Measurements from ENCODE around the gene KREMEN1.
A peak's percentile ranks its signal among the peaks of the same experiment; 100 is the strongest.
"Not testable (repeated sequence)": the region's sequence is repeated elsewhere in the genome, so short reads cannot be mapped to it uniquely, and the experiment has no call there.

Gene KREMEN1

DNA sequence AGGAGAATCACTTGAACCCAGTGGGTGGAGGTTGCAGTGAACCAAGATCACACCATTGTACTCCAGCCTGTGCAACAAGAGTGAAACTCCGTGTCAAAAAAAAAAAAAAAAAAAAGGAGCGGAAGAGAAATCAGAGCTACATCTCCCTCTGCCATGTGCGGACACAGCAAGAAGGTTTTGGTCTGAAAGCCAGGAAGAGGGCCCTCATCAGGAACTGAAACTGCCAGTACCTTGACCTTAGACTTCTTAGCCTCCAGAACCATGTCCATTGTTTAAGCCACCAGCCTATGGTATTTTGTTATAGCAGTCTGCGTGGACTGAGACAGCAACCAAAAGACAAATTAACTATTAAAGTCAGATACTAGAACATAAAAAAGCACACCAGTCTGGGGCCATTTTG is 41.6 kb downstream of the KREMEN1 start:
- no peak for TF ChIP-seq Cebpa-rat (IDR thresholded peaks at IDR 0.05)
- Histone ChIP-seq H3K27ac (no peak overlapping the region), H3K4me1 (no peaks in the 10 kb centered on the region), H3K27me3 (no peaks in the 10 kb centered on the region), H3K36me3 (no peaks in the 10 kb centered on the region), H3K4me2 (no peak overlapping the region), H3K4me3 (no peak overlapping the region), H3K9ac (no peak overlapping the region), H3K9me3 (replicated peaks in 1 of 11) (peaks cover 0 to 10% (median 8%) of the 10 kb centered on the region in 11 experiments; a peak in 10 of 22 replicates), H4K20me1 (no peaks in the 10 kb centered on the region)

DNA sequence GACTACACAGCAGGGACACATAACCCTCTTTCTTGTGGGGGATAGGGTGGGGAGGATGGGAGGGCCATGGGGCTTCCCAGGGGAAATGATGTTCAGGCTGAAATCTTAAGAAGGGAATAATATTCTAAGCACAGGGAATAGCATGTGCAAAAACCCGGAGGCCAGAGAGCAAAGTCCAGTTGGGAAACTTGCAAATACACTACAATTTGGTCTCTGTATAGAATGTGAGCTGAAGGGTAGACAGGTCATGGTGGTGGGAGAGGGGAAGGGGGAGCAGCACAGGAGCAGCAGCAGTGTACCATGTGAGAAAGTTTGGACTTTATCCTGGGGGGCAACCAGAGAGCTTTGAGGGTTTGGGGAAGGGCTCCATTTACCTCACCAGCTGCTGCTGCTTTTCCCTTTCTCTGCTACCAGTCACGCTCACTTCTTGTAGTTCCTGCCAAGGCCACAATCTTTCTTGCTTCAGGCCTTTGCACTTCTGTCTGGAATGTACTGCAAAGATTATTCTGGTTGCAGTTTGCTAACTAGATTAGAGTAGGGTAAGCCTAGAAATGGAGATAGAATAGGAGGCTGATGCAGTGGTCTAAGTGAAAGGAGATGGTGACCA is 43.0 kb downstream of the KREMEN1 start:
- Histone ChIP-seq H3K4me3 (no peak overlapping the region), H3K4me2 (no peak overlapping the region), H3K4me1 (no peaks in the 10 kb centered on the region), H3K36me3 (no peaks in the 10 kb centered on the region), H3K27me3 (no peaks in the 10 kb centered on the region), H3K9ac (no peak overlapping the region), H3K9me3 (replicated peaks in 1 of 11) (peaks cover 6 to 14% (median 8%) of the 10 kb centered on the region in 11 experiments; a peak in 13 of 22 replicates), H4K20me1 (no peaks in the 10 kb centered on the region), H3K27ac (no peak overlapping the region)
- TF ChIP-seq Cebpa-rat (IDR thresholded peaks at IDR 0.05): no peak

DNA sequence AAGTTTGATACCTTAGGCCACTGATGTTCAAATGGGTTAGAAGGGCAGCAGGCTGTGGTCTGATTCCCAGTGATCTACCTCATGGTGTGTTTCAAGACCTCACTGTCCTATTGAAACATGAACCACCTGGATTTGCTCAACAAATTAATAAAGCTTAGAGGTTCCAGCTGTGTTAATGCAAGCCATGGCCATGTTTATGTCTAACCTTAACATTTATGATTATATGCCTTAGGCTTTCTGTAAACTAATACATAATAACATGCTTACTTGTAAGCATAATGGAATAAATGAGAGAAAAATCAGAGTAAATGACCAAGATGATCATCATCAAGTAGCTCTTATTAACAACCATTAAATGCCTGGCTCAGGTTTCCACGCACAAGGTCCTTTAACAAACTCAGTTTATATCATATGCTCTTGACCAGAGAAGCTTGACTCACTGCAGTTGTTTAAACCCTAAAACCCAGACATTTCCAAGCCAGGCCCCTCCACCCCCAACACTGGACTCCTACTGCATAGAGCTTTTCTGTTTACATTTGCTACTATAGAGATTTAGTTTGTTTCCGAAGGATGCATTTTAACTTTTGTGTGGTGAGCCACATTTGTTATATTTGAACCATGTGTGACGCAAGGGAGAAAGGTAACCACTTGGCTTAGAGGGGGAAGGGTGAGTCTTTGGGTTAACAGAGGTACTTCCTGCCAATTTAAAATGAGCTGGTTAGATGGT is 43.7 kb downstream of the KREMEN1 start:
- Histone ChIP-seq H3K27ac (no peak overlapping the region), H3K36me3 (no peaks in the 10 kb centered on the region), H3K4me2 (no peak overlapping the region), H4K20me1 (no peaks in the 10 kb centered on the region), H3K27me3 (no peaks in the 10 kb centered on the region), H3K9ac (no peak overlapping the region), H3K4me3 (no peak overlapping the region), H3K4me1 (no peaks in the 10 kb centered on the region), H3K9me3 (replicated peaks in 1 of 11) (peaks cover 6 to 14% (median 8%) of the 10 kb centered on the region in 11 experiments; a peak in 13 of 22 replicates)
- TF ChIP-seq Cebpa-rat (IDR thresholded peaks at IDR 0.05): no peak

DNA sequence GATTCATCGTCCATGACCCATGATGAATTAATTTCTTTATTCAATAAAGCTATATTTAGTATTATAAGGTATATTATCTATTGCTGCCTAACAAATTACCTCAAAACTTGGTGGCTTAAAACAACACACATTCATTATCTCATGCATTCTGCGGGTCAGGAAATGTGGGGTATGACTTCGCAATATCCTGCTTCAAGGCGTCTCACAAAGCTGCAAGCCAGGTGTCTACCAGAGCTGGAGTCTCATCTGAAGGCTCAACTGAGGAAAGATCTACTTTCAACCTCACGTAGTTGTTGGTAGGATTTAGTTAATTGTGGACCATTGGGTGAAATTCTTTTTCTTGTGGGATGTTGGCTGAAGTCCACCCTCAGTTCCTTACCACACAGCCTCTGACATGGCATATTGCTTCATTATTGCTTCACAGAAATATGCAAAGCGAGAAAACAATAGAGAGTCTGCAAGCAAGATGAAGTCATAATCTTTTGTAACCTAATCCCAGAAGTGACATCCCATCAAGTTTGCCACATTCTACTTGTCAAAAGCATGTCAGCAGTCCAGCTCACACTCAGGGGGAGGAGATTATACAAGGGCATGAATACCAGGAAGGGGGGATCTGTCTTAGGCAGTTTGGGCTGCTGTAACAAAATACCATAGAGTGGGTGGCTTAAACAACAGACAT is 45.1 kb downstream of the KREMEN1 start:
- Histone ChIP-seq H3K4me3 (no peak overlapping the region), H3K9ac (no peak overlapping the region), H3K4me1 (no peaks in the 10 kb centered on the region), H3K27ac (no peak overlapping the region), H3K4me2 (no peak overlapping the region), H3K27me3 (no peaks in the 10 kb centered on the region), H3K9me3 (replicated peaks in 1 of 11) (peaks cover 6 to 14% (median 8%) of the 10 kb centered on the region in 11 experiments; a peak in 13 of 22 replicates), H3K36me3 (no peaks in the 10 kb centered on the region), H4K20me1 (no peaks in the 10 kb centered on the region)
- TF ChIP-seq Cebpa-rat (IDR thresholded peaks at IDR 0.05): peak in 2 of 11 experiments; percentile 22 to 54; a peak in 1 of 22 replicates

DNA sequence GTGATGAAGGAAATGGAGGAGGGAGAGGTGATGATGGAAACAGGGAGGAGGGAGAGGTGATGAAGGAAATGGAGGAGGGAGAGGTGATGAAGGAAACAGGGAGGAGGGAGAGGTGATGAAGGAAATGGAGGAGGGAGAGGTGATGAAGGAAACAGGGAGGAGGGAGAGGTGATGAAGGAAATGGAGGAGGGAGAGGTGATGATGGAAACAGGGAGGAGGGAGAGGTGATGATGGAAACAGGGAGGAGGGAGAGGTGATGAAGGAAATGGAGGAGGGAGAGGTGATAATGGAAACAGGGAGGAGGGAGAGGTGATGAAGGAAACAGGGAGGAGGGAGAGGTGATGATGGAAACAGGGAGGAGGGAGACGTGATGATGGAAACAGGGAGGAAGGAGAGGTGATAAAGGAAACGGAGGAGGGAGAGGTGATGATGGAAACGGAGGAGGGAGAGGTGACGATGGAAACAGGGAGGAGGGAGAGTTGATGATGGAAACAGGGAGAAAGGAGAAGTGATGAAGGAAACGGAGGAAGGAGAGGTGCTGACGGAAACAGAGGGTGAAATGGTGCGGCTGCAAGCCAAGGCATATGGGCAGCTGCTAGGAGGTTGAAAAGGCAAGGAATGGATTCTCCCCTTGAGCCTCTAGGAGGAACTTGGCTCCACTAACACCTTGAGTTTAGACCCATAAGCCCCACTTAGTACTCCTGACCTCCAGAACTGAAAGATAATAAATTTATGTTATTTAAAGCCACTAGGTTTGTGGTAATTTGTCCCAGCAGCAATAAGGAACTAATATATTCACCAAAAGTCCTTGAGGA is 47.5 kb downstream of the KREMEN1 start:
- not testable (repeated sequence) for H3K27me3 ChIP-seq, H4K20me1 ChIP-seq, H3K36me3 ChIP-seq, H3K9ac ChIP-seq, H3K4me1 ChIP-seq, H3K27ac ChIP-seq, H3K4me2 ChIP-seq, H3K4me3 ChIP-seq
- peaks cover 6 to 14% (median 8%) of the 10 kb centered on the region in 11 experiments; a peak in 13 of 22 replicates for H3K9me3 ChIP-seq (replicated peaks in 1 of 11)

DNA sequence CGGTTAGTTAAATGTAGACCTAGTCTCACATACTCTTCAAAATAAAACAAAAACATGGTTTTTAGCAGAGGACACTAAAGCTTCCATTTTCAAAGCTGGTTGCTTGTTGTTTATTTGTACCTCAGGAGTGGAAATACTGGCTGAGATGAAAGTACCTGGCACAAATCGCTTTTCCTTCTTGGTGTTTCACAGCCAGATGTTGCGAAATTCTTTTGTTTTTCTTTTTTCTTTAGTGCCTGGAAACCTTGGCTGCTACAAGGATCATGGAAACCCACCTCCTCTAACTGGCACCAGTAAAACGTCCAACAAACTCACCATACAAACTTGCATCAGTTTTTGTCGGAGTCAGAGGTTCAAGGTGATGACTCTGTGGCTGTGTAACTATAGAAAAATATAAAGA is 48.3 kb downstream of the KREMEN1 start:
- H3K27me3 ChIP-seq: no peaks in the 10 kb centered on the region
- TF ChIP-seq Cebpa-rat (IDR thresholded peaks at IDR 0.05): peak in 9 of 11 experiments; percentile 28 to 92 (median 68); a peak in 12 of 22 replicates
- peaks cover 6 to 14% (median 8%) of the 10 kb centered on the region in 11 experiments; a peak in 13 of 22 replicates for H3K9me3 ChIP-seq (replicated peaks in 1 of 11)
- H3K9ac ChIP-seq: no peak overlapping the region
- H3K36me3 ChIP-seq: no peaks in the 10 kb centered on the region
- no peaks in the 10 kb centered on the region for H4K20me1 ChIP-seq
- H3K4me1 ChIP-seq: no peaks in the 10 kb centered on the region
- no peak overlapping the region for H3K4me3 ChIP-seq
- H3K27ac ChIP-seq: no peak overlapping the region
- H3K4me2 ChIP-seq: no peak overlapping the region

DNA sequence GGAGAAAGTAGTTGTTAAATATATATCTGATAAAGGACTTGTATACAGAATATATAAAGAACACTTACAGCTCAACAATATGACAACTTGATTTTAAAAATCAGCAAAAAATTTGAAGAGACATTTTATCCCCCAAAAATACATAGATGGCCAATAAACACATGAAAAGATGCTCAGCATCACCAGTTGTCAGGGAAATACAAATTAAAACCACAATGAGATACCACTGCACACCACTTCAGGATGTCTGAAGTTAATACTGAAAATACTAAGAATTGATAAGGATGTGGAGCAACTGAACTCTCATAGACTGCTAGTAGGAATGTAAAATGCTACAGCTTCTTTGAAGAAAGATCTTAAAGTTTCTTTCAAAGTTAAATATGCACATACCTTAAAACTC is 49.2 kb downstream of the KREMEN1 start:
- no peaks in the 10 kb centered on the region for H3K36me3 ChIP-seq
- no peak overlapping the region for H3K27ac ChIP-seq
- peaks cover 6 to 14% (median 8%) of the 10 kb centered on the region in 11 experiments; a peak in 13 of 22 replicates for H3K9me3 ChIP-seq (replicated peaks in 1 of 11)
- no peak overlapping the region for H3K9ac ChIP-seq
- no peaks in the 10 kb centered on the region for H4K20me1 ChIP-seq
- H3K27me3 ChIP-seq: no peaks in the 10 kb centered on the region
- H3K4me2 ChIP-seq: no peak overlapping the region
- no peak overlapping the region for H3K4me3 ChIP-seq
- TF ChIP-seq Cebpa-rat (IDR thresholded peaks at IDR 0.05): no peak
- H3K4me1 ChIP-seq: no peaks in the 10 kb centered on the region

DNA sequence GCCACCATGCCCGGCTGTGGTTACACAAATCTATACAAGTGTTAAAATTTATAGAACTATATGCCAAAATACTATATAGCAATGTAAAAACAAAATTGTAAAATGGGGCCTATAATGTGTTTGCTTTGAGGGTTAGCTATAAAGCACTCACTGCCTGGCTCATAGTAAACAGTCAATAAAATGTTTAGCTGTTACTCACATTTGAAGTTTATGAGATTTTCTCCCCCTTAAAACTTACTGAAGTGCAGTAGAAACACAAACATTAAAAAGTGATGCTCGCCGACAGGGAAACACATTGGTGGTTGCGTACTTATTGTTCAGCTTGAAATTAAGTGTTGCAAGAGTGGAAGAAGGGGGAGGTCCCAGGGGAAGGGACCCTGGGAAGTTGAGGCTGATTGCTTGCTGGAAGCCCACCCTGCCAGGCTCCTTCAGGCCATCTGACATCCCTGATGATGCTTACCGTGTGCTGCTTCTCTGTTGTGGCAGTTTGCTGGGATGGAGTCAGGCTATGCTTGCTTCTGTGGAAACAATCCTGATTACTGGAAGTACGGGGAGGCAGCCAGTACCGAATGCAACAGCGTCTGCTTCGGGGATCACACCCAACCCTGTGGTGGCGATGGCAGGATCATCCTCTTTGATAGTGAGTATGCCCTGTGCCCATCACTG is 52.1 kb downstream of the KREMEN1 start:
- peaks cover 0 to 7% (median 0%) of the 10 kb centered on the region in 11 experiments; a peak in 5 of 22 replicates for H3K9me3 ChIP-seq (replicated peaks in 1 of 11)
- H3K4me2 ChIP-seq: no peak overlapping the region
- H3K9ac ChIP-seq: no peak overlapping the region
- no peaks in the 10 kb centered on the region for H3K27me3 ChIP-seq
- H3K4me3 ChIP-seq: no peak overlapping the region
- H3K27ac ChIP-seq: no peak overlapping the region
- no peaks in the 10 kb centered on the region for H4K20me1 ChIP-seq
- no peaks in the 10 kb centered on the region for H3K4me1 ChIP-seq
- no peaks in the 10 kb centered on the region for H3K36me3 ChIP-seq
- no peak for TF ChIP-seq Cebpa-rat (IDR thresholded peaks at IDR 0.05)

Measured in BLaER1 treated with 17β-estradiol and CSF1 and Interleukin-3, amounts not matched to agents 10 nM and 100 nM (cell line).